GM19035 (cell line): ENCODE measurements around the gene MFN2.

ENCODE experiments used
- ATAC-seq: cut with Tn5 transposase; IDR thresholded peaks from one replicate; pipeline ENCODE4 v1.9.1; 2021; ENCODE audit not compliant: unreplicated experiment

MFN2 gene

GRCh38 chr1:12046749-12047119 lies 66.5 kb downstream of the MFN2 start:
- no peak for ATAC-seq

- ATAC-seq = peak; percentile 47
Observed at GRCh38 chr1:12047120-12047876, 67.1 kb downstream of the MFN2 start.

- ATAC-seq = no peak
Observed at GRCh38 chr1:12048372-12048771, 68.1 kb downstream of the MFN2 start.

GRCh38 chr1:12049616-12050015 lies 69.4 kb downstream of the MFN2 start:
- ATAC-seq = no peak

- ATAC-seq = no peak
Observed at GRCh38 chr1:12051361-12051760, 71.1 kb downstream of the MFN2 start.

GRCh38 chr1:12052008-12052573 lies 71.8 kb downstream of the MFN2 start:
- peak; percentile 66 for ATAC-seq

GRCh38 chr1:12052997-12053686 lies 72.9 kb downstream of the MFN2 start:
- ATAC-seq = no peak

- ATAC-seq = peak; percentile 32
Observed at GRCh38 chr1:12053752-12054548, 73.7 kb downstream of the MFN2 start.

GRCh38 chr1:12055259-12055658 lies 75.0 kb downstream of the MFN2 start:
- no peak for ATAC-seq

GRCh38 chr1:12056331-12056841 lies 76.1 kb downstream of the MFN2 start:
- ATAC-seq = no peak

- ATAC-seq = no peak
Observed at GRCh38 chr1:12057382-12057781, 77.1 kb downstream of the MFN2 start.

- no peak for ATAC-seq
Observed at GRCh38 chr1:12057940-12058687, 77.9 kb downstream of the MFN2 start.

- no peak for ATAC-seq
Observed at GRCh38 chr1:12059226-12059625, 79.0 kb downstream of the MFN2 start.

GRCh38 chr1:12059722-12060464 lies 79.6 kb downstream of the MFN2 start:
- peak; percentile 45 for ATAC-seq

- no peak for ATAC-seq
Observed at GRCh38 chr1:12060500-12060899, 80.3 kb downstream of the MFN2 start.
